Stimulated activated CD8-positive, alpha-beta memory T cell treated with anti-CD3 and anti-CD28 coated beads, Interleukin-7, amount 100 ng/mL, for 48 hours (primary cell): ENCODE data around the gene PAPOLB.

Experiments
- DNase-seq, 2 donors: peaks; one replicate each; pipeline ENCODE4 v3.0.0-alpha.2; 2020; ENCODE audit warnings: low read depth in 1 of 2; ENCODE audit errors: extremely low read depth in 1 of 2

PAPOLB gene

GRCh38 chr7:4825081-4825480 lies 36.7 kb downstream of the PAPOLB start:
- DNase-seq, result no peak

- no peak for DNase-seq
Observed at GRCh38 chr7:4824120-4824775, 37.6 kb downstream of the PAPOLB start.

GRCh38 chr7:4823441-4824119 lies 38.2 kb downstream of the PAPOLB start:
- DNase-seq, result no peak

- no peak for DNase-seq
Observed at GRCh38 chr7:4822677-4823076, 39.2 kb downstream of the PAPOLB start.

GRCh38 chr7:4820967-4821471 lies 40.8 kb downstream of the PAPOLB start:
- DNase-seq, result no peak

- no peak for DNase-seq
Observed at GRCh38 chr7:4820405-4820966, 41.3 kb downstream of the PAPOLB start.

GRCh38 chr7:4819560-4820404 lies 42.0 kb downstream of the PAPOLB start:
- no peak for DNase-seq

GRCh38 chr7:4818000-4818794 lies 43.6 kb downstream of the PAPOLB start:
- no peak for DNase-seq

GRCh38 chr7:4817178-4817901 lies 44.5 kb downstream of the PAPOLB start:
- no peak for DNase-seq

- no peak for DNase-seq
Observed at GRCh38 chr7:4816419-4817080, 45.3 kb downstream of the PAPOLB start.

- no peak for DNase-seq
Observed at GRCh38 chr7:4815609-4816418, 46.0 kb downstream of the PAPOLB start.

GRCh38 chr7:4815121-4815520 lies 46.7 kb downstream of the PAPOLB start:
- DNase-seq, result no peak

GRCh38 chr7:4814433-4814832 lies 47.4 kb downstream of the PAPOLB start:
- no peak for DNase-seq

GRCh38 chr7:4809666-4810065 lies 52.2 kb downstream of the PAPOLB start:
- DNase-seq, result no peak

GRCh38 chr7:4809091-4809591 lies 52.7 kb downstream of the PAPOLB start:
- no peak for DNase-seq

GRCh38 chr7:4808565-4808964 lies 53.3 kb downstream of the PAPOLB start:
- no peak for DNase-seq

- DNase-seq, result no peak
Observed at GRCh38 chr7:4808026-4808425, 53.8 kb downstream of the PAPOLB start.
